Stimulated activated naive CD8-positive, alpha-beta T cell treated with anti-CD3 and anti-CD28 coated beads, Interleukin-15, Interleukin-2, amounts not matched to agents 100 U/mL and 50 U/mL, for 24 hours (primary cell): ENCODE results near the gene ITCH.

ENCODE experiments used
- ATAC-seq: fragments of 150-1000 bp; cut with Tn5 transposase; one replicate; pipeline ENCODE4 v1.10.0; 2021
- DNase-seq: peaks from one replicate; pipeline ENCODE4 v3.0.0; 2021

The ITCH gene

DNA sequence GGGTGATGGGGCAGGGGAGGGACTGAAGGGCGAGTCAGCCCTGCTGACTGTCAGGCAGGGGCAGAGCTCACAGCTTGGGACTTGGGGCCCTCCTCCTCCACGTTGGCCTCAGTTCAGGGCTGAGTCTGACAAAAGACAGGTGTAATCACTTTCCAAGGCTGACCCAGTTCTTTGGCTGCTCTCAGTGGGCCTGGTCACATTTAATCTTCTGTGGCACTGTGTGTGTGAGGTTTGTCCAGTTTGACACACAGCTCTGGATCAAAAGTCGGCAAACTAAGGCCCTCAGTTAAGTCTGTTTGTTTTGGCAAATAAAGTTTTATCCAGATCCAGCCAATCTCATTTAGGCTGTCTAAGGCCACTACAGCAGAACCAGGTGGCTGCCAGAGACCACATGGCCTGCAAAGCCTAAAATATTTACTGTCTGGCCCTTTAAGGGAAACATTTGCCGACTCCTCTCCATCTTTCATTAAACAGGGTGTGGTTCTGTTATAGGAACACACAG lies 190.3 kb downstream of the ITCH start:
- ATAC-seq (no peak), DNase-seq (no peak)

GRCh38 chr20:34557936-34558319 lies 194.9 kb downstream of the ITCH start:
- no peak for ATAC-seq
- DNase-seq: no peak

DNA sequence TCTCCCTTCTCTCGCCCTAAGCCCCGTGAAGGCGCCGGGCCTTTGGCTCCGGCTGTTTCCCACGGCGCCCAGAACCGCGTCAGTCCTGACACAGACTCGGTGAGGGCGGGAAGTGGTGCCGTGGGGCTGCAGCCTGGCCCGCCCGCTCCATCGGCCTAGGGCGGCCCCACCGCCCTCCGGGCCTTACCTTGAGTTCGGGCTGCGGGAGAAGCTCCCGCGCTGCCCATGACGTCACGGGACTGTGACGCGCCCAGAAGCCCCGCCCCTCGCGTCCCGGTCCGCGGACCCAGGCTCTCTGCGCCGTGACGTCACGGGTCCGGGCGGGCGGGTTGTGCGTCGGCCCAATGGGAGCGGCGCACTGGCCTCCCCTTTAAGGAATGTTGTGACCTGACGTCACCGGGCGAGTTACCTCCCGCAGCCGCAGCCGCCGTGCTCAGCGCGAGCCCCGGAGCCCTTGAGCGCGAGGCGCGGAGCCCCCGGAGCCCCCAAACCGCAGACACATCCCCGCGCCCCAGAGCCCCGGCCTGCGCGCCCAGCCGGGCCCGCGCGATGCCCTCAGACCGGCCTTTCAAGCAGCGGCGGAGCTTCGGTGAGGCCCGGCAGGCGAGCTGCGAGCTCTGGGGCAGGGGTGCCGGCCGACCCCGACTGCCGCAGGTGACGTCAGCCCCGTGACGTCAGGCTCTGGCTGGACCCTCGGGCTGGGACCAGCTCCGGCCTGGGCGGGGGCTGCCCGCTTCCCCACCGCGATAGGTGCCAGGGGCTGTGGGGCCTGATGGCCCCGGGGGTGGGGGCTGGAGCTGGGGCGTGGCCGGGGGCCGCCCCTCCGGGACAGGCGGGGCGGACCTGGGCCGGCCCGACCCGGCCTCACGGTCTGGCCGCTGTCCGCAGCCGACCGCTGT lies 195.5 kb downstream of the ITCH start, which contains the start of gene MAP1LC3A:
TSS of gene MAP1LC3A (plus strand) at position 399 of the 899 bp plus-strand sequence. CDS start at position 550, 151 bp downstream.
- ATAC-seq (peak; percentile 82), DNase-seq (peak; percentile 93)

GRCh38 chr20:34559311-34560140 lies 196.5 kb downstream of the ITCH start:
- DNase-seq (no peak), ATAC-seq (no peak)

GRCh38 chr20:34560141-34560523 lies 197.1 kb downstream of the ITCH start:
- ATAC-seq: no peak

DNA sequence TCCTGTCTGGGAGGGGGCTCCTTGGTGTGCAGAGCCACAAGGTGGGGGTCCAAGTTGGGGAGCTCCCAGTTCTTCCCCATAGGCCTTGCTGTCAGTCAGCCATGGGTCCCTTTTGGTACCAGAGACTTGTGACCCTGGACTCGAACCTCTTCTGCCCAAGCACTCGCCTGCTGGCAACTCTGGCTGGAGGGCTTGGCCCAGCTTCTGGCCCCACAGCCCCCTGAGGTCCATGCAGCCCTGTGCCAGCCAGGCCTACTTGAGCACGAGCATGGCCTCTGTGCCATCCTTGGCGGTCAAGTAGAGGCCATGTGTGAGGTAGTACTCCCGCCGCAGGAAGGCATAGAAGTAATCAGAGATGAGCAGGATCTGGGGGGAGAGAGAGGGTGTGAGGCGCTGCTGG lies 197.5 kb downstream of the ITCH start:
- no peak for ATAC-seq

More at GRCh38 chr20:34560141-34560523, 197.1 kb downstream of the ITCH start:
- no peak for DNase-seq

More for the DNA sequence above, 197.5 kb downstream of the ITCH start:
- DNase-seq: no peak
